Measurements from ENCODE around the gene ZNF23.
A peak's percentile ranks its signal among the peaks of the same experiment; 100 is the strongest.

ZNF23 gene

DNA sequence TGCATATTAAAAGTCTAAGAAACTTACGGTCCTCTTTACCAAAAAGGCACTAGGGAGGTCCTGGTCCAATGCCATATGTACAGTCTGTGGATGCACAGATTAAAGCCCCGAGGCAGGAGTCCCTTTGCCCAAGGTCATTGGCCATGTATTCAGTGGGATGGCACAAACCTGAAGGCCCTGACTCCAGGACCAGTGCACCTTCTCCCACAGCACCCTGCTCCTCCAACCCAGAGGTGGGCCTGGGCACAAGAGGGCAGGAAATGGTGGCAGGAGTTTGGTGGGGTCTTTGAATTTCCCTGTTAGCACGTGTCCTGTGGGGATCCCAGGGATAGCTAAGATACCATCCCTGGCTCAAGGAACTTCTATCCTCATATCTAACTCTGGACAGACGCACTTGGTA is 48.7 kb downstream of the ZNF23 start:
- Histone ChIP-seq H3K18ac (ENCODE audit: low read length) (peak overlapping the region; percentile 39), H3K14ac (ENCODE audit: low read length) (no peak overlapping the region), H3K79me1 (ENCODE audit: low read depth, low read length) (no peaks in the 10 kb centered on the region), H4K8ac (ENCODE audit: low read depth, low read length) (no peak overlapping the region), H3K36me3 (replicated peaks in 1 of 2; ENCODE audit: control insufficient read depth in 2 of 2, insufficient read depth in 2 of 2, low read length in 2 of 2) (no peaks in the 10 kb centered on the region), H2AFZ (ENCODE audit: low read length) (peak overlapping the region; percentile 81), H2AK5ac (ENCODE audit: low read depth, low read length) (no peak overlapping the region), H3K9me3 (replicated peaks in 1 of 2; ENCODE audit: control insufficient read depth in 2 of 2, insufficient read depth in 1 of 2, low read depth in 1 of 2, low read length in 2 of 2) (no peaks in the 10 kb centered on the region), H3K4me1 (ENCODE audit: control insufficient read depth in 2 of 2, insufficient read depth in 1 of 2, low read depth in 1 of 2, low read length in 2 of 2) (peaks cover 0 to 3% of the 10 kb centered on the region in 2 donors), H3K23ac (ENCODE audit: low read depth, low read length, poor library complexity) (no peak overlapping the region), H3K27ac (replicated peaks; ENCODE audit: low read length) (no peak overlapping the region), H3K4me2 (ENCODE audit: insufficient read depth, low read length, poor library complexity, severe bottlenecking) (no peak overlapping the region), H3K27me3 (ENCODE audit: control insufficient read depth in 3 of 3, insufficient read depth in 3 of 3, low read depth in 1 of 3, low read length in 3 of 3) (peaks cover 0 to 20% (median 0%) of the 10 kb centered on the region in 3 experiments), H3K4ac (ENCODE audit: low read length) (peak overlapping the region; percentile 32), H2BK5ac (ENCODE audit: low read length) (no peak overlapping the region), H3K4me3 (ENCODE audit: low read length in 2 of 2) (no peak overlapping the region), H4K91ac (ENCODE audit: low read depth, low read length, poor library complexity) (no peak overlapping the region), H2BK120ac (ENCODE audit: low read depth, low read length) (no peak overlapping the region), H3K9ac (ENCODE audit: low read depth, low read length, poor library complexity) (peak overlapping the region; percentile 18), H2BK12ac (ENCODE audit: low read length) (no peak overlapping the region), H2BK15ac (ENCODE audit: low read length) (no peak overlapping the region)
- no CpG with 5 or more reads among the region's 4 CpGs for WGBS, 2 donors (ENCODE audit: extremely low coverage in 2 of 2, insufficient read length in 2 of 2, insufficient replicate concordance in 1 of 2)
- DNase-seq (ENCODE audit: low spot score), result no peak

DNA sequence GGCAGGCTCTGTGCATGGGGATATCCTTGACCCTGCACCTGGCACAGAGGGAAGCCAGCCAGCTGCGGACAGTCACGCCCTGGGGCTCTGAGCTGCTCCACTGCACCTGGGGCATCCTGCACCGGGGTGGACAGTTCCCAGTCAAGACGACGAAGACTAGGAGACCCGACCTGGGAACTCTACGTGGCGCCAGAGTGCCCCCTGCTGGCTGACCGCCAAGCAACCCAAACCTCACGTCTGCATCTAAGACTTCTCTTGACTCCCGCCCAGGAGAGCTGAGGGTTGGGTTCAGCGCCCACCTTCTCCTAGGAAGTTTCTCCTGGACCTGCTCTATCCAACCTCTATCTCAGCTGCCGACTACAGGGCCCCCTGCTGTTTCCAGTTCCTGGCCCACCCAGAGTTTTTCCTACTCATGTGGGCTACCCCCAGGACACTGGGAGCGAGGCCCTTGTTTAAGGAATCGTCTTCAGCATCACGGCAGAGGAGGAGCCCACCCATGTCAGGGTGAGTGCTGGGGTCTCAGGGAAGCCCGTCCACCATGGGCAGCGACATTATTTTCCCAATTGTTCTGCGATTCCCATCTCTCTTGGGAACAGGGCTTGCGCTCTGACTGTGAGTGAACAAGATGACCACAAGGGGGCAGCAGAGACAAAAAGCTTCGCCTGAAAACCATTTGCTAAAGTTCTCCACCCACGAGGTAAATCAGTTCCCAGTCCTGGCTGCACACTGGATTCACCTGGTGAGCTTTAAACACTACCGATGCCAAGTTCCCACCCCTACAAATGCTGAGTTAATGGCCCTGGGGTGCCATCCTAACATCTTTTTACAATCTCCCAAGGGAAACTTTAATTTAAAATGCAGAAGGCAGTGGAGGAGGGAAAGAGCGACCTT is 49.5 kb downstream of the ZNF23 start:
- H3K4me3 ChIP-seq (ENCODE audit: low read length in 2 of 2), result peak overlapping the region; percentile 19 to 74
- peak; percentile 84 for DNase-seq (ENCODE audit: low spot score)
- H3K36me3 ChIP-seq (replicated peaks in 1 of 2; ENCODE audit: control insufficient read depth in 2 of 2, insufficient read depth in 2 of 2, low read length in 2 of 2), result no peaks in the 10 kb centered on the region
- peaks cover 0 to 20% (median 0%) of the 10 kb centered on the region in 3 experiments for H3K27me3 ChIP-seq (ENCODE audit: control insufficient read depth in 3 of 3, insufficient read depth in 3 of 3, low read depth in 1 of 3, low read length in 3 of 3)
- H4K91ac ChIP-seq (ENCODE audit: low read depth, low read length, poor library complexity), result no peak overlapping the region
- no peak overlapping the region for H3K27ac ChIP-seq (replicated peaks; ENCODE audit: low read length)
- no peak overlapping the region for H2BK5ac ChIP-seq (ENCODE audit: low read length)
- H3K4me1 ChIP-seq (ENCODE audit: control insufficient read depth in 2 of 2, insufficient read depth in 1 of 2, low read depth in 1 of 2, low read length in 2 of 2), result peaks cover 0 to 3% of the 10 kb centered on the region in 2 donors
- no CpG with 5 or more reads among the region's 24 CpGs for WGBS, 2 donors (ENCODE audit: extremely low coverage in 2 of 2, insufficient read length in 2 of 2, insufficient replicate concordance in 1 of 2)
- H4K8ac ChIP-seq (ENCODE audit: low read depth, low read length), result no peak overlapping the region
- peak overlapping the region; percentile 35 for H3K9ac ChIP-seq (ENCODE audit: low read depth, low read length, poor library complexity)
- no peak overlapping the region for H3K23ac ChIP-seq (ENCODE audit: low read depth, low read length, poor library complexity)
- no peak overlapping the region for H2BK12ac ChIP-seq (ENCODE audit: low read length)
- no peak overlapping the region for H3K18ac ChIP-seq (ENCODE audit: low read length)
- no peaks in the 10 kb centered on the region for H3K9me3 ChIP-seq (replicated peaks in 1 of 2; ENCODE audit: control insufficient read depth in 2 of 2, insufficient read depth in 1 of 2, low read depth in 1 of 2, low read length in 2 of 2)
- no peak overlapping the region for H2BK15ac ChIP-seq (ENCODE audit: low read length)
- H3K4ac ChIP-seq (ENCODE audit: low read length), result no peak overlapping the region
- no peak overlapping the region for H2AK5ac ChIP-seq (ENCODE audit: low read depth, low read length)
- H3K4me2 ChIP-seq (ENCODE audit: insufficient read depth, low read length, poor library complexity, severe bottlenecking), result peak overlapping the region; percentile 66
- H3K79me1 ChIP-seq (ENCODE audit: low read depth, low read length), result no peaks in the 10 kb centered on the region
- H2AFZ ChIP-seq (ENCODE audit: low read length), result peak overlapping the region; percentile 81
- no peak overlapping the region for H2BK120ac ChIP-seq (ENCODE audit: low read depth, low read length)
- no peak overlapping the region for H3K14ac ChIP-seq (ENCODE audit: low read length)

DNA sequence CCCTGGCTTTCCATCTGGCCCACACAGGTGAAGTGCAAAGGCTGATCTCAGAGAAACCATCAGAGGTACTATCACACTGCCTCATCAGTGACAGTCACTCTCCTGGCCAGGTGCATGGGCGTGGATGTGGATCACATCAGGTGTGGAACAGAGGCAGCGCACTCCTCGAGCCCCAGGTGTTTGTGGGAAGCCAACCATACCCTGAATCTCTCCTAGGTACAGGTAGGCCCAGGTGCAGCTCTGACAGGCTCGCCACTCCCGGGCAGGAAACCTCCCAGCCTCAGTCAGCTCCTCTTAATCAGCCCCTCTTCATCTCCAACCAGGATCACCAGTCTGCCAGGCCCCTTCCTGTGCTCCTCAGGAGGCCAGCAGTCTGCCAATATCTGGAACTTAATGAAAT is 51.9 kb downstream of the ZNF23 start:
- Histone ChIP-seq H3K4me2 (ENCODE audit: insufficient read depth, low read length, poor library complexity, severe bottlenecking) (no peak overlapping the region), H3K9me3 (replicated peaks in 1 of 2; ENCODE audit: control insufficient read depth in 2 of 2, insufficient read depth in 1 of 2, low read depth in 1 of 2, low read length in 2 of 2) (no peaks in the 10 kb centered on the region), H3K14ac (ENCODE audit: low read length) (no peak overlapping the region), H3K4ac (ENCODE audit: low read length) (no peak overlapping the region), H4K8ac (ENCODE audit: low read depth, low read length) (no peak overlapping the region), H3K4me3 (ENCODE audit: low read length in 2 of 2) (no peak overlapping the region), H2BK12ac (ENCODE audit: low read length) (no peak overlapping the region), H2AK5ac (ENCODE audit: low read depth, low read length) (no peak overlapping the region), H3K23ac (ENCODE audit: low read depth, low read length, poor library complexity) (no peak overlapping the region), H3K27ac (replicated peaks; ENCODE audit: low read length) (no peak overlapping the region), H3K9ac (ENCODE audit: low read depth, low read length, poor library complexity) (no peak overlapping the region), H3K18ac (ENCODE audit: low read length) (peak overlapping the region; percentile 41), H2BK15ac (ENCODE audit: low read length) (no peak overlapping the region), H2BK5ac (ENCODE audit: low read length) (no peak overlapping the region), H3K4me1 (ENCODE audit: control insufficient read depth in 2 of 2, insufficient read depth in 1 of 2, low read depth in 1 of 2, low read length in 2 of 2) (peaks cover 0 to 3% of the 10 kb centered on the region in 2 donors), H2AFZ (ENCODE audit: low read length) (no peak overlapping the region), H2BK120ac (ENCODE audit: low read depth, low read length) (no peak overlapping the region), H4K91ac (ENCODE audit: low read depth, low read length, poor library complexity) (no peak overlapping the region), H3K36me3 (replicated peaks in 1 of 2; ENCODE audit: control insufficient read depth in 2 of 2, insufficient read depth in 2 of 2, low read length in 2 of 2) (no peaks in the 10 kb centered on the region), H3K27me3 (ENCODE audit: control insufficient read depth in 3 of 3, insufficient read depth in 3 of 3, low read depth in 1 of 3, low read length in 3 of 3) (peaks cover 0 to 27% (median 0%) of the 10 kb centered on the region in 3 experiments), H3K79me1 (ENCODE audit: low read depth, low read length) (no peaks in the 10 kb centered on the region)
- no CpG with 5 or more reads among the region's 5 CpGs for WGBS, 2 donors (ENCODE audit: extremely low coverage in 2 of 2, insufficient read length in 2 of 2, insufficient replicate concordance in 1 of 2)
- DNase-seq (ENCODE audit: low spot score), result no peak

DNA sequence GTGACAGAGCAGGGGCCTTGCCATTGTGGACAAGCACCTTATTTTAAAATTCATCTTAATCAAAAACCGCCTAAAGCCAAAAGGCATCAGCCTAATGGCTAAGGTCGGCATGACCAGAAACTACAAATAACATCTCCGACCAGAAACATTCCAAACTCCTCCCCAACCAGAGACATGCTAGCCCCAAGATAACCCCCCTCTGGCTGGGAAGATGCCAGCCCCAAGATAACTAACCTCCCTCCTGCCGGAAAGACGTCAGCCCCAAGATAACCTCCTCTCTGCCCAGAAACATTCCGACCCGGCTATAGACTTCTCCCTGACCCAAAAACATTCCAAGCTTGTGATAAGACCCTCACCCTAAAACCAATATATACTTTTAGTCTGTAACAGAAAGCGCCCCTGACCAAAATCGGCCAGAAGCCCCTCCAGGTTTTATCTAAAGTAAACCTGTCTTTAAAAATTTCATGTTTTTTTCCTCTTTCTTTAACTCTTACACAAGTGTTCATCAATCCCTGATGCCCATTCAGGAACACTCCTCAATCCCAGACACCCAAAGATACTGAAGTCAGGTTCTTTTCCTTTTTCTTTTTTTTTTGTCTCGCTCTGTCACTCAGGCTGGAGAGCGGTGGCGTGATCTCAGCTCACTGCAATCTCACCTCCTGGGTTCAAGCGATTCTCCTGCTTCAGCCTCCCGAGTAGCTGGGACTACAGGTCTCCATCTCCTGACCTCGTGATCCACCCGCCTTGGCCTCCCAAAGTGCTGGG is 52.9 kb downstream of the ZNF23 start:
- Histone ChIP-seq H2AK5ac (ENCODE audit: low read depth, low read length) (no peak overlapping the region), H3K4me3 (ENCODE audit: low read length in 2 of 2) (no peak overlapping the region), H3K27me3 (ENCODE audit: control insufficient read depth in 3 of 3, insufficient read depth in 3 of 3, low read depth in 1 of 3, low read length in 3 of 3) (peaks cover 0 to 27% (median 0%) of the 10 kb centered on the region in 3 experiments)

More for the DNA sequence above, 52.9 kb downstream of the ZNF23 start:
- no CpG with 5 or more reads among the region's 16 CpGs for WGBS, 2 donors (ENCODE audit: extremely low coverage in 2 of 2, insufficient read length in 2 of 2, insufficient replicate concordance in 1 of 2)
- no peak overlapping the region for H3K4ac ChIP-seq (ENCODE audit: low read length)
- H3K23ac ChIP-seq (ENCODE audit: low read depth, low read length, poor library complexity), result no peak overlapping the region
- no peak overlapping the region for H3K9ac ChIP-seq (ENCODE audit: low read depth, low read length, poor library complexity)
- no peak overlapping the region for H3K4me2 ChIP-seq (ENCODE audit: insufficient read depth, low read length, poor library complexity, severe bottlenecking)
- no peak overlapping the region for H2BK5ac ChIP-seq (ENCODE audit: low read length)
- no peak overlapping the region for H2AFZ ChIP-seq (ENCODE audit: low read length)
- no peak overlapping the region for H2BK15ac ChIP-seq (ENCODE audit: low read length)
- H4K8ac ChIP-seq (ENCODE audit: low read depth, low read length), result no peak overlapping the region
- H2BK12ac ChIP-seq (ENCODE audit: low read length), result no peak overlapping the region
- H3K18ac ChIP-seq (ENCODE audit: low read length), result no peak overlapping the region
- H3K9me3 ChIP-seq (replicated peaks in 1 of 2; ENCODE audit: control insufficient read depth in 2 of 2, insufficient read depth in 1 of 2, low read depth in 1 of 2, low read length in 2 of 2), result peaks cover 4 to 9% of the 10 kb centered on the region in 2 donors
- H4K91ac ChIP-seq (ENCODE audit: low read depth, low read length, poor library complexity), result no peak overlapping the region
- no peak for DNase-seq (ENCODE audit: low spot score)
- no peaks in the 10 kb centered on the region for H3K36me3 ChIP-seq (replicated peaks in 1 of 2; ENCODE audit: control insufficient read depth in 2 of 2, insufficient read depth in 2 of 2, low read length in 2 of 2)
- no peaks in the 10 kb centered on the region for H3K79me1 ChIP-seq (ENCODE audit: low read depth, low read length)
- H3K14ac ChIP-seq (ENCODE audit: low read length), result no peak overlapping the region
- peaks cover 0 to 3% of the 10 kb centered on the region in 2 donors for H3K4me1 ChIP-seq (ENCODE audit: control insufficient read depth in 2 of 2, insufficient read depth in 1 of 2, low read depth in 1 of 2, low read length in 2 of 2)
- H2BK120ac ChIP-seq (ENCODE audit: low read depth, low read length), result no peak overlapping the region
- no peak overlapping the region for H3K27ac ChIP-seq (replicated peaks; ENCODE audit: low read length)

All from neuronal stem cell (in vitro differentiated cells).